Measurements from ENCODE around the gene SLC31A1. TPM values are rescaled to one million over a fixed set of nuclear protein-coding genes. Genes with fewer than 3 reads are reported as not detected.

SLC31A1 gene
- total RNA-seq, 1 donor, result 45.2 TPM

GRCh38 chr9:113184539-113184938 lies 36.8 kb upstream of the SLC31A1 start:
- Histone ChIP-seq H3K27me3 (ENCODE audit: insufficient read depth, low read length) (no peaks in the 10 kb centered on the region), H3K9me3 (ENCODE audit: low read depth, low read length) (no peaks in the 10 kb centered on the region), H3K4me2 (ENCODE audit: insufficient read depth, low read length) (no peak overlapping the region), H3K27ac (ENCODE audit: low read depth, low read length) (peak overlapping the region; percentile 21), H2AFZ (ENCODE audit: low read length) (no peak overlapping the region), H3K36me3 (ENCODE audit: insufficient read depth, low read length) (peaks cover 77% of the 10 kb centered on the region), H3K4me3 (ENCODE audit: insufficient read depth, low read length) (no peak overlapping the region), H4K20me1 (ENCODE audit: insufficient read depth, low read length) (no peaks in the 10 kb centered on the region), H3K4me1 (ENCODE audit: insufficient read depth, low read length) (peaks cover 27% of the 10 kb centered on the region), H3K79me2 (ENCODE audit: insufficient read depth, low read length) (peaks cover 11% of the 10 kb centered on the region)
- no peak for TF ChIP-seq CTCF (IDR thresholded peaks at IDR 0.05; ENCODE audit: extremely low read depth, low read depth, low read length)
- DNase-seq (ENCODE audit: insufficient read length, low spot score, missing footprints), result no peak

DNA sequence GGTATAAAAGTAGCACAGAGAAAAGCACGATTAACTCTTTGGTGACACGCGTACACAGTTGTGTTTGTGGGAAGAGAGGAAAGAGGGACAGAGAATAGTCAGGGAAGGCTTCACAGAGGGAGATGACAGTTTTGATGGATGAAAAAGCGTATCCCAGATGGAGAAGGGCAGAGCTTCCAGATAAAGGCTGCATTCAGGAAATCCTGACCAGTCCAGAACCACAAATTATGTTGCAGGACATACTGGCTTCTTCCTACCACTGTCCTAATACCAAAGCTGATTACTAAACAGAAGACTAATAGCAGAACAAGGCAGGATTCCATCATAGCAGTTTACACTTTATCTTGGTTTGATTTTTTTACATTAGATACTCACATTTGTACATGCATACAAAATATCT lies 36.1 kb upstream of the SLC31A1 start:
- Histone ChIP-seq H3K79me2 (ENCODE audit: insufficient read depth, low read length) (peaks cover 16% of the 10 kb centered on the region), H3K9me3 (ENCODE audit: low read depth, low read length) (no peaks in the 10 kb centered on the region), H3K27ac (ENCODE audit: low read depth, low read length) (peak overlapping the region; percentile 21), H3K4me3 (ENCODE audit: insufficient read depth, low read length) (no peak overlapping the region), H3K36me3 (ENCODE audit: insufficient read depth, low read length) (peaks cover 73% of the 10 kb centered on the region), H3K4me1 (ENCODE audit: insufficient read depth, low read length) (peaks cover 27% of the 10 kb centered on the region), H2AFZ (ENCODE audit: low read length) (no peak overlapping the region), H3K27me3 (ENCODE audit: insufficient read depth, low read length) (no peaks in the 10 kb centered on the region), H4K20me1 (ENCODE audit: insufficient read depth, low read length) (no peaks in the 10 kb centered on the region), H3K4me2 (ENCODE audit: insufficient read depth, low read length) (no peak overlapping the region)
- TF ChIP-seq CTCF (IDR thresholded peaks at IDR 0.05; ENCODE audit: extremely low read depth, low read depth, low read length), result no peak
- DNase-seq (ENCODE audit: insufficient read length, low spot score, missing footprints), result no peak

- Histone ChIP-seq H3K9me3 (ENCODE audit: low read depth, low read length) (no peaks in the 10 kb centered on the region), H3K27me3 (ENCODE audit: insufficient read depth, low read length) (no peaks in the 10 kb centered on the region), H3K27ac (ENCODE audit: low read depth, low read length) (no peak overlapping the region), H3K4me1 (ENCODE audit: insufficient read depth, low read length) (peaks cover 27% of the 10 kb centered on the region), H3K4me2 (ENCODE audit: insufficient read depth, low read length) (no peak overlapping the region), H4K20me1 (ENCODE audit: insufficient read depth, low read length) (no peaks in the 10 kb centered on the region), H3K36me3 (ENCODE audit: insufficient read depth, low read length) (peaks cover 63% of the 10 kb centered on the region), H3K79me2 (ENCODE audit: insufficient read depth, low read length) (peaks cover 26% of the 10 kb centered on the region), H3K4me3 (ENCODE audit: insufficient read depth, low read length) (no peak overlapping the region), H2AFZ (ENCODE audit: low read length) (no peak overlapping the region)
- no peak for TF ChIP-seq CTCF (IDR thresholded peaks at IDR 0.05; ENCODE audit: extremely low read depth, low read depth, low read length)
- peak; percentile 56 for DNase-seq (ENCODE audit: insufficient read length, low spot score, missing footprints)
Observed at GRCh38 chr9:113186137-113186755, 35.1 kb upstream of the SLC31A1 start.

DNA sequence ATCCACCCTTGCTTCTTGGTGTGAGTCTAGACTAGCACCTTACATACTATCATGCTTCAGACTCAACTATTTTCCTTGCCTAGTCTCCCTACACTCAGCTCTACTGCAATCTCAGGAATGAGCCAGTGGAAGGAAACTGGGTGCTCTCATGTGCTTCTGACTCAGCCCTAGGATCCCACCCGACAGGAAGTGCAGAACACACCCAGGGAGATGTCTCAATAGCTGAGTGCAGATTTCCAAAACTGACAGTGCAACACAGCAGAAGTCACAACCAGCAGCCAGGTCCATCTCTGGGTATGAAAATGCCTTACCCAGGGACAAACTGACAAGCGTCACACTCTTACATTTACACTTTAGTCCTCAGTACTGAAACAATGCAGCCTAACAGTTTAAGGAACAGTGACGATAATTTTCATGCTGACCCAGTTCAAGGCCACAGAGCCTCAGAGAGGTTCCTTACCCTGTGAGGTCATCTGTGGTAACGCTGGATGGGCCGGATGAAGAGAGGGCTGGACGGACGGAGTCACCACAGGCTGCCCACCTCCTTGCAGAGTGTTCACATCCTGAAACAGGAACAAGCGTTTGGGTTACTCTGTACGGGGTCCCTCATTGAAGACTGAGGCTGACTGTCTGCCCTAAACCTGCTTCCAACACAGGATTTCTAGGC lies 33.3 kb upstream of the SLC31A1 start:
- H3K4me2 ChIP-seq (ENCODE audit: insufficient read depth, low read length), result peak overlapping the region; percentile 81
- peak overlapping the region; percentile 66 for H3K4me3 ChIP-seq (ENCODE audit: insufficient read depth, low read length)

More for the DNA sequence above, 33.3 kb upstream of the SLC31A1 start:
- no peaks in the 10 kb centered on the region for H3K27me3 ChIP-seq (ENCODE audit: insufficient read depth, low read length)
- no peaks in the 10 kb centered on the region for H3K9me3 ChIP-seq (ENCODE audit: low read depth, low read length)
- DNase-seq (ENCODE audit: insufficient read length, low spot score, missing footprints), result peak; percentile 91
- peaks cover 27% of the 10 kb centered on the region for H3K4me1 ChIP-seq (ENCODE audit: insufficient read depth, low read length)
- H4K20me1 ChIP-seq (ENCODE audit: insufficient read depth, low read length), result no peaks in the 10 kb centered on the region
- peaks cover 37% of the 10 kb centered on the region for H3K79me2 ChIP-seq (ENCODE audit: insufficient read depth, low read length)
- no peak for TF ChIP-seq CTCF (IDR thresholded peaks at IDR 0.05; ENCODE audit: extremely low read depth, low read depth, low read length)
- H3K27ac ChIP-seq (ENCODE audit: low read depth, low read length), result peak overlapping the region; percentile 95
- peak overlapping the region; percentile 83 for H2AFZ ChIP-seq (ENCODE audit: low read length)
- H3K36me3 ChIP-seq (ENCODE audit: insufficient read depth, low read length), result peaks cover 51% of the 10 kb centered on the region

All from osteoblast (primary cell).